Measurements from ENCODE around the gene SLC6A13.

Gene SLC6A13

DNA sequence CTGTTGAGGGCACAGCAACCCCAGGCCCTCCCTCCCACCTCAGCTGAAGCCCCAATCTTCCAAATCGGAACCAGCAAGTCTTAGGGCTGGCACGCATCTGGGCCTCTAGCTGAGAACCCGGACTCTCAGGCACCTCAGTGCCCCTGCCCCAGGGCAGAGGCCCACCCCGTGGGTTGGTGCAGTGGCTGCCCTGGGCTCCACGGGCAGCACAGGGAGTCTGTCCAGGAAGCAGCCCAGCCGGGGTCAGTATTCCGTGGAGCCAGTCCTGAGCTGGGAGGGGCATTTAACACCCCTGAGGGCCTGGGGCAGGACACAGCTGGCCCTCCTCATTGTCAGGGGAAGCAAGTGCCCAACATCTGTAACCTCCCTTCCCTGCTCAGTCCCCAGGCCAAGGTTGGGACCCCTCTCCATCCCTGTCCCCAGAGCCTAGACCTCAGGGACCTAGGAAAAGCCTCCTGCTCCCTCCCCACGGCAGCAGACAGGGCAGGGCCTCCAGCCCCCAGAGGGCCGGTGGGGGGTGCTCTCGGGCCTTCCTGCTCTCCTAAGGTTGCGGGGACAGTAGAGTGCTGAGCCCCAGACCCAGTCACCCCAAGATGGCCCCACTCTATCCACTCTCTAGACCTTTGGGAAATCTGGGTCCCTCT is 85.2 kb downstream of the SLC6A13 start:
- DNase-seq, result no peak

- DNase-seq, result peak in 1 of 14 donors; percentile 78
Measured at GRCh38 chr12:176321-177181, 86.1 kb downstream of the SLC6A13 start.

GRCh38 chr12:175759-176158 is 86.9 kb downstream of the SLC6A13 start:
- no peak for DNase-seq

GRCh38 chr12:175250-175649 is 87.4 kb downstream of the SLC6A13 start:
- peak in 2 of 14 donors; percentile 10 to 26 for DNase-seq

DNA sequence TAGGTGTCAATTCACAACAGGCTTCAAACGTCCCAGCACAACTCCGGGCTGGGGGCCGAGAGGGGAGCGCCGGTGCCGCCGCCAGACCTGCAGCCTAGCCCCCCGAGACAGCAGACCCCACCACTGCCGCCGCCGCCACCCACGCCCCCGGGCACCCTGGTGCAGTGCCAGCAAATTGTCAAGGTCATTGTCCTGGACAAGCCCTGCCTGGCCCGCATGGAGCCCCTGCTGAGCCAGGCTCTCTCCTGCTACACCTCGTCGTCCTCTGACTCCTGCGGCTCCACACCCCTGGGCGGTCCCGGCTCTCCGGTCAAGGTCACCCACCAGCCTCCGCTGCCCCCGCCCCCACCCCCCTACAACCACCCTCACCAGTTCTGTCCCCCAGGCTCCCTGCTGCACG is 88.0 kb downstream of the SLC6A13 start:
- DNase-seq, result no peak

- no peak for DNase-seq
Measured at GRCh38 chr12:174124-174523, 88.5 kb downstream of the SLC6A13 start.

- DNase-seq, result no peak
Measured at GRCh38 chr12:172732-173161, 89.9 kb downstream of the SLC6A13 start.

DNA sequence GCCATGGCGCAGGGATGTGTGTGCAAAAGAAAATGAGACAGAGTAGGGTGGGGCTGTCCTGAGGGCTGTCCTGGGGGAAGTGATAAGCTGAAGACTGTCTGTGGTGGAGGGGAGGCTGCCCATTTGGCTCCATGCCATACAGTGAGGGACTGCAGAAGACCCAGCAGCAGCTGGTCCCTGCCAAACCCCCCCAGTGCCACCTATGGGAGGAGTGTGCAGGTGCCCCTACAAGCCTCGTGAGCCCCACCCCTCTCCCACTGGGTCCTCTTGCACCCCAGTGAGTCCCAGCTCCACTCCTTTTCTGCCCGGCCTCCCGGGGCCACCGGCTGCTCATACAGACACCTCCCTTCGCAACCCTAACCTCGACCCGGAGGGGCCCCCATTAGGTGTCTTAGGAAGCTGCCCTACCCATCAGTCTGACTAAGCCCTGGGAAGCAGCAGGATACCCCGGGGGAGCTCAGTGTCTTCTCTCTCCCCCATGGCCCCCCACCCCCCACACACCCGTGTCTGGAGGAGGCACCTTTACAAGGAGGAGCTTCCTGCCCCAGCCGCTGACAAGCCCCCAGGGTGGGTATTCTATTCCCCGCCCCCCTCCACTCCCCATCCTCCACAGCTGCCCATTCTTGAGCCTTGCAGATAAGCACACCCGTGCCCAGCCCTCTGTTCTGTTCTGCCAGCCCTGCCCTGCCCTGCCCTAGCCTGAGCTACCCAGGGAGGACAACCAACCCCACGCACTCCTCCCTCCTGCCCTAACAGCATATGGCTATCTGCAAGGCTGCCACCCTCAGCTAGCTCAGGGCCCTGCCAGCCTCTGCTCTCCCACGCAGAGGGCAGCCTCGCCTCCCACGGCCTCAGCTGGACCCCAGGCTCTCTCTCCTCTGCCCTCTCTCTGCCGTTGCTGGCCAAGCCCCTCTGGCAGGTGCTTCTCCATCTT is 90.6 kb downstream of the SLC6A13 start:
- no peak for DNase-seq

DNA sequence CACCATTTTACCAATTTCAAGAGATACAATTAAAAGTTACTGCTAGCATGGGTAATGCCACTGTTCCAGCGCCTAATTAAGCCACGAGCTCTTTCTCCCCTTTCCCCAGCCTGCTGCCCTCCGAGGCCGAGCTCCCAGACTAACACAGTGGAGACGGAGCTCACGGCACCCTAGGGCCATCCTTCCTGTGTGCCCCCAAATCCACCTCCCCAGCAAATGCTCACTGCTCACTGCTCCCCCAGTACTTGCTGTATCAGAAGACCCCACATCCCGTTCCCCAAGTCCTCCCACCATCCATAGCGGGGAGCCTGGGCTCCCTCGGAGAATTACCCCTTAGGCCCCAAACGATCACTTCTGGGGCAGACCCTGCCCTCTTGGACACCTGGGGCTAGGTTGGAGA is 91.4 kb downstream of the SLC6A13 start:
- no peak for DNase-seq
